ENCODE measurements around the gene ASPG.

- no peak for TF ChIP-seq CTCF (conservative IDR thresholded peaks at IDR 0.05)
- no peak for TF ChIP-seq EZH2 (IDR thresholded peaks at IDR 0.05; ENCODE audit: low read depth)
Measured at GRCh38 chr14:104064003-104064402, 21.5 kb upstream of the ASPG start.

Data from PC-9 (cell line).